Immature natural killer cell (primary cell): ENCODE measurements around the gene ARFIP1. TPM values are rescaled to one million over a fixed set of nuclear protein-coding genes. Genes with fewer than 3 reads are reported as not detected.
A peak's percentile ranks its signal among the peaks of the same experiment; 100 is the strongest.

Source experiments
- DNase-seq, 3 donors: peaks; one replicate each; pipeline ENCODE4 v3.0.0; 2022; ENCODE audit warnings: mixed read lengths in 1 of 3
- H3K27ac Mint-ChIP-seq, 6 donors: one replicate each; pipeline ENCODE4 v1.8.0; 2020; ENCODE audit warnings: mixed read lengths in 6 of 6, mild to moderate bottlenecking in 5 of 6, inconsistent platforms in 4 of 6, moderate library complexity in 3 of 6
- H3K27me3 Mint-ChIP-seq, 3 donors: one replicate each; pipeline ENCODE4 v1.8.0; 2020 to 2021; ENCODE audit warnings: low read depth in 3 of 3, mild to moderate bottlenecking in 3 of 3, mixed read lengths in 3 of 3, moderate library complexity in 3 of 3, inconsistent platforms in 1 of 3
- H3K36me3 Mint-ChIP-seq, 3 donors: one replicate each; pipeline ENCODE4 v1.8.0; 2020; ENCODE audit warnings: mixed read lengths in 3 of 3, inconsistent platforms in 2 of 3, mild to moderate bottlenecking in 2 of 3
- H3K4me1 Mint-ChIP-seq, 2 donors: one replicate each; pipeline ENCODE4 v1.8.0; 2020; ENCODE audit warnings: inconsistent platforms in 2 of 2, mild to moderate bottlenecking in 2 of 2, mixed read lengths in 2 of 2, moderate library complexity in 1 of 2
- H3K4me3 Mint-ChIP-seq, 5 donors: one replicate each; pipeline ENCODE4 v1.8.0; 2020; ENCODE audit warnings: mild to moderate bottlenecking in 5 of 5, mixed read lengths in 5 of 5, inconsistent platforms in 3 of 5, moderate library complexity in 3 of 5
- H3K9me3 Mint-ChIP-seq, 6 donors: one replicate each; pipeline ENCODE4 v1.8.0; 2020; ENCODE audit warnings: mild to moderate bottlenecking in 6 of 6, mixed read lengths in 6 of 6, inconsistent platforms in 4 of 6, moderate library complexity in 3 of 6
- polyA plus RNA-seq, 3 donors: library from polyadenylated mRNA; unstranded; fragments of 300-500 nt; fragmentation: Illumina TruSeq; gene quantifications; one replicate each; pipeline ENCODE4 v1.2.3, GENCODE V29; 2021

The ARFIP1 gene
- polyA plus RNA-seq, 3 donors from 2014 or later = 23.2 to 31.0 (median 25.6) TPM

GRCh38 chr4:152773953-152774352 is 5.8 kb upstream of the ARFIP1 start:
- Mint-ChIP-seq H3K36me3 (peaks cover 0 to 6% (median 0%) of the 10 kb centered on the region in 3 donors), H3K27ac (no peak overlapping the region), H3K9me3 (no peaks in the 10 kb centered on the region), H3K4me3 (no peak overlapping the region), H3K4me1 (peaks cover 9 to 10% of the 10 kb centered on the region in 2 donors), H3K27me3 (peaks cover 0 to 3% (median under 1%) of the 10 kb centered on the region in 3 donors)
- no peak for DNase-seq

GRCh38 chr4:152776352-152776751 is 3.4 kb upstream of the ARFIP1 start:
- no peak overlapping the region for H3K27ac Mint-ChIP-seq
- DNase-seq = no peak
- no peak overlapping the region for H3K4me3 Mint-ChIP-seq
- H3K27me3 Mint-ChIP-seq = peaks cover 8 to 13% (median 11%) of the 10 kb centered on the region in 3 donors
- peaks cover 32 to 33% of the 10 kb centered on the region in 2 donors for H3K4me1 Mint-ChIP-seq
- H3K36me3 Mint-ChIP-seq = peaks cover 0 to 6% (median 0%) of the 10 kb centered on the region in 3 donors
- no peaks in the 10 kb centered on the region for H3K9me3 Mint-ChIP-seq

GRCh38 chr4:152777488-152777887 is 2.3 kb upstream of the ARFIP1 start:
- peaks cover 40 to 44% of the 10 kb centered on the region in 2 donors for H3K4me1 Mint-ChIP-seq
- peaks cover 0 to 6% (median 0%) of the 10 kb centered on the region in 3 donors for H3K36me3 Mint-ChIP-seq
- H3K27me3 Mint-ChIP-seq = peaks cover 8 to 13% (median 11%) of the 10 kb centered on the region in 3 donors
- no peaks in the 10 kb centered on the region for H3K9me3 Mint-ChIP-seq
- no peak for DNase-seq
- no peak overlapping the region for H3K27ac Mint-ChIP-seq
- H3K4me3 Mint-ChIP-seq = peak overlapping the region in 1 of 5 donors; percentile 15

- peaks cover 8 to 13% (median 11%) of the 10 kb centered on the region in 3 donors for H3K27me3 Mint-ChIP-seq
- no peaks in the 10 kb centered on the region for H3K9me3 Mint-ChIP-seq
- peaks cover 47 to 48% of the 10 kb centered on the region in 2 donors for H3K4me1 Mint-ChIP-seq
- H3K27ac Mint-ChIP-seq = peak overlapping the region; percentile 86 to 98 (median 95)
- peak in 2 of 3 donors; percentile 23 to 37 for DNase-seq
- peak overlapping the region; percentile 95 to 100 (median 98) for H3K4me3 Mint-ChIP-seq
- H3K36me3 Mint-ChIP-seq = peaks cover 0 to 5% (median 0%) of the 10 kb centered on the region in 3 donors
Observed at GRCh38 chr4:152778656-152779512, 870 bp upstream of the ARFIP1 start.

- Mint-ChIP-seq H3K27ac (peak overlapping the region; percentile 86 to 98 (median 95)), H3K27me3 (peaks cover 8 to 13% (median 11%) of the 10 kb centered on the region in 3 donors), H3K9me3 (no peaks in the 10 kb centered on the region), H3K4me3 (peak overlapping the region; percentile 95 to 100 (median 98)), H3K4me1 (peaks cover 47 to 48% of the 10 kb centered on the region in 2 donors), H3K36me3 (no peaks in the 10 kb centered on the region)
- DNase-seq = no peak
Observed at GRCh38 chr4:152780267-152780778, 569 bp downstream of the ARFIP1 start.

GRCh38 chr4:152784490-152785350 is 5.0 kb downstream of the ARFIP1 start:
- H3K4me1 Mint-ChIP-seq = peaks cover 45 to 46% of the 10 kb centered on the region in 2 donors
- no peaks in the 10 kb centered on the region for H3K9me3 Mint-ChIP-seq
- H3K27me3 Mint-ChIP-seq = peaks cover 4 to 7% (median 4%) of the 10 kb centered on the region in 3 donors
- H3K4me3 Mint-ChIP-seq = no peak overlapping the region
- H3K36me3 Mint-ChIP-seq = no peaks in the 10 kb centered on the region
- H3K27ac Mint-ChIP-seq = peak overlapping the region in 2 of 6 donors; percentile 3 to 60
- DNase-seq = no peak

- H3K36me3 Mint-ChIP-seq = no peaks in the 10 kb centered on the region
- H3K27me3 Mint-ChIP-seq = peaks cover 0 to 1% (median 0%) of the 10 kb centered on the region in 3 donors
- H3K27ac Mint-ChIP-seq = peak overlapping the region; percentile 7 to 39 (median 30)
- H3K4me1 Mint-ChIP-seq = peaks cover 33 to 35% of the 10 kb centered on the region in 2 donors
- DNase-seq = no peak
- H3K9me3 Mint-ChIP-seq = no peaks in the 10 kb centered on the region
- peak overlapping the region in 1 of 5 donors; percentile 3 for H3K4me3 Mint-ChIP-seq
Observed at GRCh38 chr4:152785639-152786615, 6.2 kb downstream of the ARFIP1 start.

GRCh38 chr4:152786627-152787026 is 6.9 kb downstream of the ARFIP1 start:
- DNase-seq = no peak
- peak overlapping the region; percentile 7 to 39 (median 30) for H3K27ac Mint-ChIP-seq
- H3K36me3 Mint-ChIP-seq = no peaks in the 10 kb centered on the region
- peaks cover 26 to 29% of the 10 kb centered on the region in 2 donors for H3K4me1 Mint-ChIP-seq
- H3K4me3 Mint-ChIP-seq = peak overlapping the region in 2 of 5 donors; percentile 1 to 3
- peaks cover 0 to 1% (median 0%) of the 10 kb centered on the region in 3 donors for H3K27me3 Mint-ChIP-seq
- H3K9me3 Mint-ChIP-seq = no peaks in the 10 kb centered on the region

- no peak overlapping the region for H3K4me3 Mint-ChIP-seq
- no peaks in the 10 kb centered on the region for H3K9me3 Mint-ChIP-seq
Observed at GRCh38 chr4:152795891-152796290, 16.1 kb downstream of the ARFIP1 start.

GRCh38 chr4:152803541-152803940 is 23.8 kb downstream of the ARFIP1 start:
- no peak overlapping the region for H3K4me3 Mint-ChIP-seq
- H3K27ac Mint-ChIP-seq = no peak overlapping the region

More at GRCh38 chr4:152795891-152796290, 16.1 kb downstream of the ARFIP1 start:
- DNase-seq = no peak
- Mint-ChIP-seq H3K27me3 (peaks cover 0 to 1% (median 0%) of the 10 kb centered on the region in 3 donors), H3K27ac (no peak overlapping the region), H3K4me1 (peaks cover 11 to 19% of the 10 kb centered on the region in 2 donors), H3K36me3 (no peaks in the 10 kb centered on the region)

GRCh38 chr4:152805071-152805650 is 25.4 kb downstream of the ARFIP1 start:
- peak overlapping the region in 2 of 6 donors; percentile 23 to 41 for H3K27ac Mint-ChIP-seq
- no peaks in the 10 kb centered on the region for H3K27me3 Mint-ChIP-seq
- peaks cover 24 to 28% of the 10 kb centered on the region in 2 donors for H3K4me1 Mint-ChIP-seq
- DNase-seq = no peak
- no peak overlapping the region for H3K4me3 Mint-ChIP-seq
- no peaks in the 10 kb centered on the region for H3K36me3 Mint-ChIP-seq
- no peaks in the 10 kb centered on the region for H3K9me3 Mint-ChIP-seq

More at GRCh38 chr4:152803541-152803940, 23.8 kb downstream of the ARFIP1 start:
- Mint-ChIP-seq H3K36me3 (no peaks in the 10 kb centered on the region), H3K4me1 (peaks cover 23 to 25% of the 10 kb centered on the region in 2 donors), H3K27me3 (no peaks in the 10 kb centered on the region), H3K9me3 (no peaks in the 10 kb centered on the region)
- DNase-seq = no peak

- H3K36me3 Mint-ChIP-seq = no peaks in the 10 kb centered on the region
- H3K27me3 Mint-ChIP-seq = no peaks in the 10 kb centered on the region
- H3K4me3 Mint-ChIP-seq = no peak overlapping the region
- no peaks in the 10 kb centered on the region for H3K9me3 Mint-ChIP-seq
- H3K4me1 Mint-ChIP-seq = peaks cover 24 to 28% of the 10 kb centered on the region in 2 donors
- DNase-seq = no peak
- peak overlapping the region in 2 of 6 donors; percentile 22 to 36 for H3K27ac Mint-ChIP-seq
Observed at GRCh38 chr4:152805818-152806217, 26.1 kb downstream of the ARFIP1 start.
